H9 (cell line): Measurements from ENCODE around the gene TBX15. TPM values are rescaled to one million over a fixed set of nuclear protein-coding genes. Genes with fewer than 3 reads are reported as not detected.

Experiments
- DNase-seq: peaks from one replicate; pipeline ENCODE4 v3.0.0-alpha.2; 2017
- H2AFZ ChIP-seq: one replicate; pipeline ENCODE4 v1.6.1; 2013; ENCODE audit warnings: mild to moderate bottlenecking, low read length, control low read depth, moderate library complexity
- H2AK5ac ChIP-seq: 2 replicates; pipeline ENCODE4 v1.6.1; 2013; ENCODE audit warnings: low read length, control low read depth, mixed read lengths; ENCODE audit not compliant: insufficient read length
- H2BK120ac ChIP-seq: one replicate; pipeline ENCODE4 v1.6.1; 2013; ENCODE audit warnings: low read depth, mild to moderate bottlenecking, low read length, control low read depth, inconsistent platforms; ENCODE audit not compliant: poor library complexity, severe bottlenecking
- H2BK12ac ChIP-seq: 2 replicates; pipeline ENCODE4 v1.6.1; 2013; ENCODE audit warnings: low read length, control low read depth, mixed read lengths, low read depth; ENCODE audit not compliant: insufficient read length
- H2BK15ac ChIP-seq: 2 replicates; pipeline ENCODE4 v1.6.1; 2013; ENCODE audit warnings: low read depth, low read length, control low read depth
- H2BK20ac ChIP-seq: one replicate; pipeline ENCODE4 v1.6.1; 2013; ENCODE audit warnings: low read depth, mild to moderate bottlenecking, low read length, control low read depth, inconsistent platforms; ENCODE audit not compliant: poor library complexity, severe bottlenecking
- H2BK5ac ChIP-seq: 2 replicates; pipeline ENCODE4 v1.6.1; 2013; ENCODE audit warnings: low read length, control low read depth, mixed read lengths; ENCODE audit not compliant: insufficient read length
- H3K14ac ChIP-seq: 2 replicates; pipeline ENCODE4 v1.6.1; 2013; ENCODE audit warnings: low read length, control low read depth; ENCODE audit not compliant: insufficient read depth
- H3K18ac ChIP-seq: 2 replicates; pipeline ENCODE4 v1.6.1; 2013; ENCODE audit warnings: low read depth, mild to moderate bottlenecking, mixed read lengths, low read length, control low read depth; ENCODE audit not compliant: insufficient read length
- H3K23ac ChIP-seq: 2 replicates; pipeline ENCODE4 v1.6.1; 2013; ENCODE audit warnings: low read length, control low read depth, mixed read lengths, low read depth; ENCODE audit not compliant: insufficient read length
- H3K23me2 ChIP-seq: 2 replicates; pipeline ENCODE4 v1.6.1; 2013; ENCODE audit warnings: low read depth, mild to moderate bottlenecking, mixed read lengths, low read length, control low read depth; ENCODE audit not compliant: insufficient read length, poor library complexity, severe bottlenecking
- H3K27ac ChIP-seq: 2 replicates; pipeline ENCODE4 v1.5.1; 2013; ENCODE audit warnings: low read length, control low read depth, mixed read lengths, low read depth; ENCODE audit not compliant: insufficient read length
- H3K27me3 ChIP-seq: 2 replicates; pipeline ENCODE4 v1.6.1; 2013; ENCODE audit warnings: low read length, control low read depth, inconsistent platforms; ENCODE audit not compliant: insufficient read depth
- H3K4ac ChIP-seq: 2 replicates; pipeline ENCODE4 v1.6.1; 2013; ENCODE audit warnings: low read depth, mild to moderate bottlenecking, control low read depth, inconsistent platforms, low read length, moderate library complexity
- H3K4me1 ChIP-seq: 2 replicates; pipeline ENCODE4 v1.6.1; 2013; ENCODE audit warnings: low read length, control low read depth, inconsistent platforms; ENCODE audit not compliant: insufficient read depth
- H3K4me2 ChIP-seq: 2 replicates; pipeline ENCODE4 v1.6.1; 2013; ENCODE audit warnings: low read length, control low read depth, mixed read lengths; ENCODE audit not compliant: insufficient read length, insufficient read depth
- H3K56ac ChIP-seq: 2 replicates; pipeline ENCODE4 v1.6.1; 2013; ENCODE audit warnings: low read depth, mild to moderate bottlenecking, mixed read lengths, low read length, control low read depth; ENCODE audit not compliant: insufficient read length
- H3K79me1 ChIP-seq: 2 replicates; pipeline ENCODE4 v1.6.1; 2013; ENCODE audit warnings: low read depth, mild to moderate bottlenecking, moderate library complexity, low read length, control low read depth, inconsistent platforms; ENCODE audit not compliant: insufficient read depth, poor library complexity, severe bottlenecking
- H3K79me2 ChIP-seq: 2 replicates; pipeline ENCODE4 v1.6.1; 2013; ENCODE audit warnings: low read length, control low read depth, inconsistent platforms; ENCODE audit not compliant: insufficient read depth
- H3K9ac ChIP-seq: 2 replicates; pipeline ENCODE4 v1.6.1; 2013; ENCODE audit warnings: low read length, control low read depth, mixed read lengths; ENCODE audit not compliant: insufficient read length; ENCODE audit errors: extremely low read depth
- H3K9me3 ChIP-seq: one replicate; pipeline ENCODE4 v1.6.1; 2013; ENCODE audit warnings: low read depth, low read length, inconsistent platforms; ENCODE audit not compliant: control insufficient read depth
- H3T11ph ChIP-seq: one replicate; pipeline ENCODE4 v1.6.1; 2013; ENCODE audit warnings: mild to moderate bottlenecking, low read length, control low read depth, inconsistent platforms
- H4K20me1 ChIP-seq: one replicate; pipeline ENCODE4 v1.6.1; 2013; ENCODE audit not compliant: control insufficient read depth, insufficient read length, insufficient read depth
- H4K5ac ChIP-seq: 2 replicates; pipeline ENCODE4 v1.6.1; 2013; ENCODE audit warnings: low read depth, mild to moderate bottlenecking, mixed read lengths, low read length, control low read depth; ENCODE audit not compliant: insufficient read length
- H4K8ac ChIP-seq: replicated peaks from 2 replicates; pipeline ENCODE4 v1.6.1; 2013; ENCODE audit warnings: low read length, control low read depth, mixed read lengths, low read depth; ENCODE audit not compliant: insufficient read length
- H4K91ac ChIP-seq: 2 replicates; pipeline ENCODE4 v1.6.1; 2013; ENCODE audit warnings: low read depth, mild to moderate bottlenecking, moderate library complexity, mixed read lengths, low read length, control low read depth; ENCODE audit not compliant: insufficient read length
- H3K27ac Mint-ChIP-seq, 3 experiments: 2 replicates in 2 of 3; 3 replicates in 1 of 3; pipeline ENCODE4 v1.8.0; 2020 to 2021; ENCODE audit warnings: mixed read lengths in 3 of 3, mild to moderate bottlenecking in 1 of 3, moderate library complexity in 1 of 3
- H3K27me3 Mint-ChIP-seq: 2 replicates; pipeline ENCODE4 v1.8.0; 2021; ENCODE audit warnings: low read depth, mild to moderate bottlenecking, moderate library complexity, mixed read lengths
- H3K36me3 Mint-ChIP-seq, 3 experiments: 2 replicates in 2 of 3; 3 replicates in 1 of 3; pipeline ENCODE4 v1.8.0; 2020 to 2021; ENCODE audit warnings: low read depth in 3 of 3, mixed read lengths in 3 of 3; ENCODE audit not compliant: insufficient read depth in 1 of 3
- H3K4me1 Mint-ChIP-seq, 2 experiments: 2 replicates each; pipeline ENCODE4 v1.8.0; 2020; ENCODE audit warnings: mixed read lengths in 2 of 2
- H3K4me3 Mint-ChIP-seq, 2 experiments: 2 replicates in 1 of 2; 3 replicates in 1 of 2; pipeline ENCODE4 v1.8.0; 2020 to 2021; ENCODE audit warnings: mild to moderate bottlenecking in 2 of 2, mixed read lengths in 2 of 2, moderate library complexity in 1 of 2
- H3K9me3 Mint-ChIP-seq, 2 experiments: 2 replicates in 1 of 2; 3 replicates in 1 of 2; pipeline ENCODE4 v1.8.0; 2020; ENCODE audit warnings: mild to moderate bottlenecking in 2 of 2, mixed read lengths in 2 of 2, moderate library complexity in 1 of 2
- CTCF ChIP-seq: fragments of 200-600 bp; sonication (generic); conservative IDR thresholded peaks from 3 replicates; pipeline ENCODE4 v1.8.0; 2021; ENCODE audit warnings: antibody characterized with exemption, mild to moderate bottlenecking
- WGBS: extraction: QIAGEN DNeasy Blood & Tissue Kit; methylation state at CpG from one replicate; pipeline ENCODE4 v1.1.7; 2013; ENCODE audit warnings: missing lambda C conversion rate, low lambda C conversion rate, mixed read lengths; ENCODE audit not compliant: insufficient read length; ENCODE audit errors: extremely low coverage; 5-methylcytosine and 5-hydroxymethylcytosine counted together
- total RNA-seq: library from RNA; stranded (reverse); gene quantifications from 2 replicates; pipeline ENCODE4 v1.2.1, GENCODE V29; 2021

TBX15 gene
- total RNA-seq, 1 experiment from 2014 or later: 0.07 TPM

GRCh38 chr1:118944133-118944532 lies 44.0 kb downstream of the TBX15 start:
- peaks cover 6% of the 10 kb centered on the region; the same call in 1 of the 2 replicates for H3K27me3 Mint-ChIP-seq
- WGBS: no CpG with 5 or more reads among the region's 2 CpGs
- Histone ChIP-seq H3K14ac (no peak overlapping the region), H4K8ac (no peak overlapping the region), H2BK12ac (no peak overlapping the region), H2BK20ac (no peak overlapping the region), H3K23me2 (no peaks in the 10 kb centered on the region), H3K79me1 (no peaks in the 10 kb centered on the region), H3K4me2 (no peak overlapping the region), H4K5ac (no peak overlapping the region), H4K20me1 (no peaks in the 10 kb centered on the region), H3K9me3 (no peaks in the 10 kb centered on the region), H2BK5ac (no peak overlapping the region), H3K9ac (no peak overlapping the region), H3K27ac (no peak overlapping the region), H3T11ph (no peak overlapping the region), H3K23ac (no peak overlapping the region), H4K91ac (no peak overlapping the region), H2AFZ (no peak overlapping the region), H3K56ac (no peak overlapping the region), H3K27me3 (no peaks in the 10 kb centered on the region), H2BK15ac (no peak overlapping the region), H3K18ac (no peak overlapping the region), H2AK5ac (no peak overlapping the region), H3K4ac (no peak overlapping the region), H2BK120ac (no peak overlapping the region), H3K4me1 (no peaks in the 10 kb centered on the region), H3K79me2 (no peaks in the 10 kb centered on the region)
- no peak overlapping the region for H3K4me3 Mint-ChIP-seq
- TF ChIP-seq CTCF: no peak
- peaks cover 2 to 4% of the 10 kb centered on the region in 2 experiments; a peak in 3 of 5 replicates for H3K9me3 Mint-ChIP-seq
- no peak overlapping the region for H3K27ac Mint-ChIP-seq
- H3K36me3 Mint-ChIP-seq: peaks cover 0 to 7% (median 0%) of the 10 kb centered on the region in 3 experiments; a peak in 2 of 7 replicates
- H3K4me1 Mint-ChIP-seq: 0 out of 4 replicates have a peak, but pooled peaks cover 2% of the 10 kb centered on the region in 2 experiments
- no peak for DNase-seq
